NK-92 (cell line): ENCODE measurements around the gene MEF2D.

Experiments used
- DNase-seq: peaks from one replicate; lab custom pipeline; 2025; ENCODE audit not compliant: unreplicated experiment; lab: John Stamatoyannopoulos, UW

MEF2D gene

DNA sequence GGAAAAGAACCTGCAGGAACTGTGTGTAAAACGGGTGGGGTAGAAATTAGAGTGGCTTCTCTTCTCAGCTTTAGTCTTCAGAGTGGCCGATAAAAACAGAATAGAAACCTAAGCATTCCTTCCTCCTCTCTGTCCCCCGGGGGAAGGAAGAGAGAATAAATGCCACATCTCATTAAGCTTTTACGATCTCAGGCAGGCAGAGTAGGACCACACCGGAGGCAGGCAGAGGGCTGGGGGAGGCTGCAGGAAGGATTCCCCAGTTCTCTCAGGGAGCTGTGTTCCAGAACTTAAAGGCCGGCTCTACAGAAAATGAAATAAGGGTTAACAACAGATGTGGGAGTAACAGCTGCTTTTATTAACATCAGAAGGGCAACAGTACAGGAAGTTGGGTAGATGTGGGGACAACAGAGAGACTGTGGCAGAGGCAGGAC, 24.5 kb upstream of the MEF2D start:
- DNase-seq: no peak

DNA sequence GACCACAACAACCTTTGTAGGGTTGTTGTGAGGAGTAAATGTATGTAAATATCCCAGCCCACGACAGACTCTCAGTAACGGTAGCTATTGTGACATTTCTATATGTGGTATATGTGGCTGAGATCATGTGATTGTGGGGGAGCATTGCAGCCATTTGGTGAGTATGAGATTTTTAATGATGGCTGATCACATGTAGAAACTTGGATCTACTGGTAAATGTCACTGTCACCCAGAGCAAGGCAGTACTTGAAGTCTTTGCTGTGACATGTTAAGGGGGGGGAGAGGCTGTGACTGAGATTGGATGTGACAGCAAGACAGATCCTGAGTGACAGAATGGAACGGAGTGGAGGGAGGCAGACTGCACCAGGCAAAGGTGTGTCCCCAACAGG, 23.9 kb upstream of the MEF2D start:
- no peak for DNase-seq

DNA sequence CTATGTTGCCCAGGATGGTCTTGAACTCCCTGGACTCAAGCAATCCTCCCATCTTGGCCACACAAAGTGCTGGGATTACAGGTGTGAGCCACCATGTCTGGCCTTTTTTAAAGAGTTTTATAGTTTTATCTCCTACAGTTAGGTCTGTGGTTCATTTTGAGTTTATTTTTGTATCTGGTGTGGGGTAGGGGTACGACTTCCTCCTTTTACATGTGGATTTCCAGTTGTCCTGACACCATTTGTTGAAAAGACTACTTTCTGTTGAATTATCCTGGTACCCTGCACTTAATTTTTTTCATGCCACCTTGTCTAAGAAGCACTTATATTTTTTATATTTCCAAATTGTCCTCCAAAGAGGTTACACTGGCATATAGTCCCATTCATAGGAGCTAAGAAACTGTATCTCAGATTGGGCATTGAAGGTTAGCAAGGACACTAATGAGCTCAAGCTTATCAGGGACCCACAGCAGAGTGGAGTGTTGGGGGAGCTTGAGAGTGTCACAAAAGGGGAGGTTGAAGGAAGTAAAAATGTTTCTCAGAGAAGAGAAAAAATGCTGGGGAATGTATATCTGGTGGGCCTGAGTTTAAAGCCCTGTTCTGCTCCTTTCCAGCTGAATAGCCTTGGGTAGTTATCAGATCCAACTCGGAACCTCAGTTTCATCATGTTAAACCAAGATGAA, 23.4 kb upstream of the MEF2D start:
- DNase-seq: no peak

DNA sequence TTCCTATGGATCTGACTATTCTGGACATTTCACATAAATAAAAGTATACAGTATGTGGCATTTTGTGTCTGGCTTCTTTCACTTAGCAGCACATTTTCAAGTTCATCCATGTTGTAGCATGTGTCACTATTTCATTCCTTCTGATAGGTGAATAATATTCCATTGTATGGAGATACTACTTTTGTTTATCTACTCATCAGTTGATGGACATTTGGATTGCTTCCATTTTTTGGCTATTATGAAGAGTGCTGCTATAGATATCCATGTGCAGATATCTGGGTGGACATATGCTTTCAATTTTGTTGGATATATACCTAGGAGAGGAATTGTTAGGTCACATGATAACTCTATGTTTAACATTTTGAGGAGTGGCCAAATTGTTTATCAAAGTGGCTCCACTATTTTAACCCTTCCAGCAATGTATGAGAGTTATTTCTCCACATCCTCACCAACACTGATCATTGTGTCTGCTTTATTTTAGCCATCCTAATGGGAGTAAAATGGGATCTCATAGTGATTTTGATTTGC, 21.9 kb upstream of the MEF2D start:
- no peak for DNase-seq

DNA sequence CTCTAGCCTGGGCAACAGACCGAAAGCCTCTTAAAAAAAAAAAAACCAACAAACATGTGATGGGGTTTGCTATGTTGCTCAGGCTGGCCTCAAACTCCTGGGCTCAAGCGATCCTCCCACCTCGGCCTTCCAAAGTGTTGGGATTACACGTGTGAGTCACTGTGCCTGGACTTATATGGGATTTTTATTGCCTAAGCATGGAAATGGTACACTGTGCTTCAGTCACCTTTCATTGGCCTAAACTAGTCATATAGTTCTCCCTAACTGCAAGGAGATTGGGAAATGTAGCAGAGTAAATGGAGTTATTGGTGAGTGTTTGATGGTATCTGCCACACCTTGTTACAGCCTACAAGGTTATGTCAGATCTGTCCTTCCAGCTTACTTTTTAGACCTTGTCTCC, 17.2 kb upstream of the MEF2D start:
- DNase-seq: no peak

DNA sequence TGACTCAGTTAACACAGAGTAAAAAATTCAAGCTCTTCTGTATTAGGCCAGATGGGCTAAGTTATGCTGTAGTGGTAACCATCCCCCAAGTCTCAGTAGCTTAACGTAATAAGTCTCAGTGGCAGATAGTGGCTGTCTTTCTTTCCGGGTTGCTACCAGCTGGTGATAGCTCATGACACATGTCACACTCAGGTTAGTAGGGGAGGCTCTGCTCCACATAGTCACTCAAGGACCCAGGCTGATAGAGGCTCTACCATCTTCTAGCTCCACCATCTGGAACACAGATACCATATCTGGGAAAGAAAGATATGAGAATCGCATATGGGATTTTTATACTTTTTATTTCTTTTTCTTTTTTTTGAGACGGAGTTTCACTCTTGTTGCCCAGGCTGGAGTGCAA, 16.2 kb upstream of the MEF2D start:
- DNase-seq: no peak

DNA sequence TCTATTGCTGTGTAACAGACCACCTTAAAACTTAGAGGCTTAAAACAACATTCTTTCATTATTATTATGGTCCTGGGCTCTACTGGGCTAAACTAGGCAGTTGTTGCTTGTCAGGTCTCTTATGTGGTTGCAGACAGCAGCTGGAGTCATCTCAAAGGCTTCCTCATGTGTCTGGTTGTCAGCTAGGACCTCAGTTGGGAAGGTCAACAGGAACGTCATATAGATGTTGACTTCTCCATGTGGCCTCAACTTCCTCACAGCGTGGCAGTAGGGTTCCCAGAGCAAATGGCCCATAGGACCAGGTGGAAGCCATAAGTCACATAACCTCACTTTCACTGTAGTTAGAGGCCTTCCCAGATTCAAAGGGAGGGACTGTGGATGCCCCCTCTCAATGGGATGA, 15.4 kb upstream of the MEF2D start:
- DNase-seq: no peak

DNA sequence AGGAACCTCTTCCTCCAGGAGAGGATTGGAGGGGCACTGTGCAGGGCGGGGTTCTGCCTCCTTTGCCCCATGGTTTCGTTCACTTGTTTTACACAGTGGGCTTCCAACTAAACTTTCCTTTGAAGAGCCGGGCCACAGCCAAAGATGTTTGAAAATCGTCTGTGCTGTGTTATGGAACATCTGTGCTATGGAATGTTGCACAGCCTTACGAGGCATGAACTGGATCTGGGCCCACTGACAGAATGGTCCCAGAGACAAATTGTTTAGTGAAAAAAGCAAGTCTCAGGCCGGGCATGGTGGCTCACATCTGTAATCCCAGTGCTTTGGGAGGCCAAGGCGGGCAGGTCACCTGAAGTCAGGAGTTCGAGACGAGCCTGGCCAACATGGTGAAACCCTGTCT, 12.6 kb upstream of the MEF2D start:
- DNase-seq: no peak

DNA sequence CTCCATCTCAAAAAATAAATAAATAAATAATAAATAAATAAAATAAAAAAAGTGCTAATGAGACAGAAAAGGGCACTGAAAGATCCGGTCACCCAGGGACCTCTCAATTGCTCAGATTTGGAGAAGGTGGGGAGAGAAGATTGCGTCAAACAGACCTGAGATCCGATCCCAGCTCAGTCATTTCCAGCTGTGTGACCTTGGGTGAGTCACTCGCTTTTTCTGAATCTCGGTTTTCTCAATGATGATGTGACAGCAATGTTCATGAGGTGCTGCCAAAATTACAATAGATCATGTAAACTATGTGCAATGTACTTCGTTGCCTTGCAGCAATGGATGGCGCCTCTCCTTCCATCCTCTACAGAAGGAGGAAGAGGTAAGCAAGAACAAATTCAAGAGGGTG, 11.1 kb upstream of the MEF2D start:
- DNase-seq: no peak

DNA sequence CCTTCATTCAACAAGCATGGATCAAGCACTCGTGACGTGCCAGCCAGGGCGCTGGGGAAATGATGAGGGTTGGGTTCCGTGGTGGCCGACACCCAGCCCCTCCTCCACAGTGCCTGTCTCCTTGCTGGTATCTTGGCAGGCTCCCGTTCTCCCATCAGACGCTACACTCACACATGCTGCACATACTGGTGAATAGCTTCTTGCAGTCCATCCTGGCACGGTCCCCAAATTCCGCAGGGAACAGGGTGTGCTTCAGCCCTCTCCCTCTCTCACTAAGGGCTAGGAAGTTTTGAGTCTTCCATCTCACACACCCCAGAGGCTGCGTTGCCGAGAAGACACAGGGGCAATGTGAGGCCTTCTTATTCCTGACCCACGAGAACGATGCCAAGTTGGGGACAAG, 10.1 kb upstream of the MEF2D start:
- DNase-seq: no peak

DNA sequence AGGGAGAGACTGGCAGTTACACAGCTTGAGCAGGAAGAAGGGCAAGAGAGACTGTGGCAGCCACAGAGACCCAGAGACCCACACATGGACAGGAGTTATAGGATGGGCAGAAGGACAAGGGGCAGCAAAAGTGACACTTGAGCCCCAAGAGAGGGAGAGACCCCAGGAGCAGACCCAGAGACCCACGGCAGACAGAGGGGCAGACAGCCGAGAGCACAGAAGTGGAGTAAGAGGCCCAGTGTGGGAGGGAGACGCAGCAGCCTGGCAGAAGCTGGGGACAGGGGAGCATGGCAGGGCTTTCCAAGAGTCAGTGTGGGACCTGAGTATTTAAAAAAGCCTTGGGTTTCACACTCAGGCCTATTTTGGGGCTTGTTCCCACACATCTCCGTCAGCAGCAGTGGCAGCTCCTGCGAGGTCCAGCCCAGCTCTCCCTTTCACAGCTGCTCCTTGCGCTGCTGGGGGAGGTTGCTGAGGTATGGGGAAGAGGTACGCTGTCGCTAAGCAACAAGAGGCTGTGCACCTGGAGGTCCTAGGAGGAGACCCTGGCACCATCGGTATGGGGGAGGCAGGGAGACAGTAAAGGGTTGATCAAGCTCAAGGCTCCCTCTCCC, 9.0 kb upstream of the MEF2D start:
- no peak for DNase-seq

DNA sequence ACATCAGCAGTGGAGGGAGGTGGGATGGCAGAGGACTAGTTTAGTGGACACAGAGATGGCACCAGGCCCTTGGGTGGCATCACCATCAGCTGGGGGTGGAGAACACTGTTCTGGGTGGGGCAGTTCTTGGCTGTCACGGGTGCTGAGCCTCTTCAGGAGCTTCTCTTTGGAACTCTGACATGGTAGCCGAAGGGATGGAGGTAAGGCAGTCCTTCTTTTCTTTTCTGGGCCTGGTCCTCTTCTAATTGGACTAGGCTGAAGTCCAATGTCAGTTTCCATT, 8.3 kb upstream of the MEF2D start:
- no peak for DNase-seq

DNA sequence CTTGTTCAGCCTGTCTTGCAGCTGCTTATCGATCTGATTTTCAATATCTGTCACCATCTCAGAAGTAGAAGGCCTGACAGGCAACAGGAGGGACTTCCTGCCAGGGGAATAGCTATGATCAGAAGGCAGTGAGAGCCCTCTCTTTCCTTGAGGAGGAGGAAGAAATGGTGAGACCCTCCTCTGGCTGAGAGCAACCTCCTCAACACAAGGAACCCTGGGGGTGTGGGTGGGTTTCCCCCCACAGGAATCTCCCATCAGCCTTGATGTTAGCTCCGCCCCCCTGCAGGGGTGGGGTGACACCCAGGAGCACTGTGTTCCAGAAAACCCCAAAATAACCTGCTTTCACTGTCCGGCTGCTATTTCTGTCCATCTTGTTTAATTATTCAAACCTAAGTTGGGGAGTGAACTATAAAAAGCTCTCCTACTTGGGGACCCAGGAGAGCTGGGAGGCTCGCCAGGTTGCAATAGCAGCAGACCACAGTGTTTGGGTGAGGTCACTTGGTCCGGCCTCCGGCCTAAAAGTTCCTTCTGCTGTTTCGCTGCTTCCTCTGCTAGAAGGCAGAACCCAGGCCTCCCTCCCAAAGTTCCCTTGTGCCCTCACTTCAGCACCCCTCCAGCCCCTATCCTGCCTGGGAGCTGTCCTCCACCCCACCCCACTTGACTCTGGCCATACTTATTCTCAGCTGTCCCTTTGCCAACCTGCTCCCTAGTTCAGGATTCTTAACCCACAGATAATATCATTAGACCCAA, 7.8 kb upstream of the MEF2D start:
- DNase-seq: no peak

DNA sequence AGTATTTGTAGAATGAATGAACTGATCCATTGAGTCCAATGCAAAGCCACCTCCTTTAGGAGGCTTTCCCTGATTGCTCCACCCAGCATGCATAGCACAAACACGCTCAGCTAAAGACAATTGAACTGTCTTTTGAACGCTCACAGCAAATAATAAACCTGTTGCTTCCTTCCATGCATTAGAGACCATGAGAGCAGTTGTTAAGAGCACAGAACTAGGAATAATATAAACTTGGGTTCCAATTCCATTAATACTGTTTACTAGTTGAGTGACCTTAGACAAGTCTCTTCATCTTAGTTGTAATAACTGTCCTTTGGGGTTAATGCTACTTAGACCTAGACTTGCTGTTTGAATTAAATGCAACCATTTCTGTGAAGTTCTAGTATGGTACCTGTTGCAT, 5.9 kb upstream of the MEF2D start:
- no peak for DNase-seq

DNA sequence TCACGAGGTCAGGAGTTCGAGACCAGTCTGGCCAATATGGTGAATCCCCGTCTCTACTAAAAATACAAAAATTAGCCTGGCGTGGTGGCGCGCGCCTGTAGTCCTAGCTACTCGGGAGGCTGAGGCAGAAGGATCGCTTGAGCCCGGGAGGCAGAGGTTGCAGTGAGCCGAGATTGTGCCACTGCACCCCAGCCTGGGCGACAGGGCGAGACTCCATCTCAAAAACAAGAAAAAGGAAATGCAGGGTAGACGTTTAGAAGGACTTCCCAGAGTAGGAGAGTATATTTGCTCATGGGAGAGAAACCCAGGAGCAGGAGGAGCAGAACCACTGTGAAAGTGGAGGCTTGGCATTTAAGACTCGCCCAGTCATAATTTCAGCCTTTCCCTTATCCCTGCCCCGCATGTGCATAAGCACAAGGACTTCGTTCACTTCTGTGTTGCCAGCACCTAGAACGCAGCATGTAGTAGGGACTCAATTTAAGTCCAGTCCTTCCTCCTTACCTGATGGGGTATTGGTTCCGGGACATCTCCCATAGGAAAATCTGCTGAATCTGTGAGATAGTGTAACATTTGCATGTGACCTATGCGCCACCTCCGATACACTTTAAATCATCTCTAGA, 5.2 kb upstream of the MEF2D start:
- DNase-seq: no peak

DNA sequence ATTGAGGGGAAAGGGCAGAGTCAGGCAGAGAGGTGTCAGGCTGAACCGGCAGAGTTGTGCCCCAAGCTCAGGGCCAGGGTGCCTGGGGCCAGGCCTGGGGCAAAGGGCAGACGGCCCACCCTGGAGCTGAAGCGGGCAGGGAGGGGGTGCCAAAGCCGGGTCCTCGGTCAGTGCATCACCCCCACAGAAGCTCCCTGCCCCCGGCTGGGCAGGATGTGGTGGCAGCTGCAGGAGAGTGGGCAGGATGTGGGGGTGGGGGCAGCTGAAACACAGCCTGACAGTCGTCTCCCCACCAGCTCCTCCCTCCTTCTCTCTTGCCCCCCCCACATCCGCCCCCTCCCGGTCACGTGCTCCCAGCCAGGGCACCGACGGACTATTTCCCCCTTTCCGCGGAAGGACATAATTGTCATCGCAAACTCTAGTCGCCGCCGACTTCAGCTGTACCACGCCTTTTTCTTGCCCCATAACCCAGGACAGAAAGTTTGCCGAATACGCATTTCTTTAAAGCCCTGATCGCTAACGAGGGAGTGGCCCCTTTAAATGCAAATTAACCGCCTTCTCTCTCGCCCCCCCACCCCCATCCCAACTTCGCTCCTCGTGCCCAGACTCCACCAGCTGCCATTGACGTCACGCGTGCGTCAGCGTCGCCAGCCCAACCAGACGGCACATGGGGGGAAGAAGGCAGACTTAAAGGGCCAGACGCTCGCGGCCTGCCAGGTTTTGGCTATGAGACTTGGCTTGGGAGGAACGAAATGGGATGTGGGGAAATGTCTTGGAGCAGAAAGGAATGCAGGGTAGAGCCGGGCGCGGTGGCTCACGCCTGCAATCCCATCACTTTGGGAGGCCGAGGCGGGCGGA, 4.5 kb upstream of the MEF2D start:
- DNase-seq: peak; percentile 93

DNA sequence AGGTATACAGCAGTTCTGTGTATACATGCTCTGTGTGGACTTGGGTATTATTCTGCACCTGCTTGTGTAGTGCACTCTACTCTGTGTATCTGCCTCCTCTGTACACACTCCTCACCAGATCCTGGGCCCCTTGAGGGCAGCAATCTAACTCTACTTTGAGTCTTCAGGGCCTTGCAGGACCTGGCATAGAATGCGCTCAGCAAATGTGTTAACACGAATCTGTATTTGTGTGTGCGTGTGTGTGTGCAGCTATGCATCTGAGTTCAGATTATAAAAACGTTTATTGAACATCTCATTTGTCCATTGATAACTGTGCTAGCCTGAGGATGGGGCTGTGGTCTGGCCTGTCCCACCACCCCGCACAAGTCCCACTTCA, 3.9 kb upstream of the MEF2D start:
- DNase-seq: no peak

DNA sequence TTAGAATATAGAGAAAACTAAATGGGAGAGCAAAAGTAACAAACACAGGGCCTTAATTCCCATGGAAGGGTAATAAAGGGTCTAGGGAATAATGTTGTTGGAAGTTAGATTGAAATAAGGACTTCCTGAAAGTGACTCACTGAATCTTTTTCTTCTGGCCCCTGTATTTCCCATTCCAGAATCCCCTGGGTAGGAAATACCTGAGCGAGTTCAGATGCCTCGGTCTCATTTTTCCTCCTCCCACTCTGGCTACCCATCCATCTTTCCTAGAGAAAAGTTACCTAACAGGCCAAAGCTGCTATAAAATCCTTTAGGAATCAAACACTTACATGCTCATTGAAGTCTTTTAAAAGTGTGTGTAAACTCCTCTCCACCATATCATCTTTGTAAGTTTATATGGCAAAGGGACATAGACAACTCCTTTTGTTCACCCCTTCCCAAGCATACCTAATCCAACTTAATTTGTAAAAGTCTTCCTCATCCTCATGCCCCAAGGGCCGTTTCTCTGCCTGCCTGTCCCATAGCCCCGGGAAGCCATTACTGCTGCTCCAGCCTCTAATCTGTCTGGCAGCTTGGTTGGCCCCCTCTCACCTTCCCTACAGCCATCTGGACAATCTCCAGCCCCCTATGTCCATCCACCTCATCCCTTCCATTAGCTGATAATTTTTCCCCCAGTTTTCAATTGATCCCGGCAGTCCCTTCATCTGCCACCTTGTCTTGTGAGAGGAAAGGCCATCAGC, 3.3 kb upstream of the MEF2D start:
- DNase-seq: no peak

DNA sequence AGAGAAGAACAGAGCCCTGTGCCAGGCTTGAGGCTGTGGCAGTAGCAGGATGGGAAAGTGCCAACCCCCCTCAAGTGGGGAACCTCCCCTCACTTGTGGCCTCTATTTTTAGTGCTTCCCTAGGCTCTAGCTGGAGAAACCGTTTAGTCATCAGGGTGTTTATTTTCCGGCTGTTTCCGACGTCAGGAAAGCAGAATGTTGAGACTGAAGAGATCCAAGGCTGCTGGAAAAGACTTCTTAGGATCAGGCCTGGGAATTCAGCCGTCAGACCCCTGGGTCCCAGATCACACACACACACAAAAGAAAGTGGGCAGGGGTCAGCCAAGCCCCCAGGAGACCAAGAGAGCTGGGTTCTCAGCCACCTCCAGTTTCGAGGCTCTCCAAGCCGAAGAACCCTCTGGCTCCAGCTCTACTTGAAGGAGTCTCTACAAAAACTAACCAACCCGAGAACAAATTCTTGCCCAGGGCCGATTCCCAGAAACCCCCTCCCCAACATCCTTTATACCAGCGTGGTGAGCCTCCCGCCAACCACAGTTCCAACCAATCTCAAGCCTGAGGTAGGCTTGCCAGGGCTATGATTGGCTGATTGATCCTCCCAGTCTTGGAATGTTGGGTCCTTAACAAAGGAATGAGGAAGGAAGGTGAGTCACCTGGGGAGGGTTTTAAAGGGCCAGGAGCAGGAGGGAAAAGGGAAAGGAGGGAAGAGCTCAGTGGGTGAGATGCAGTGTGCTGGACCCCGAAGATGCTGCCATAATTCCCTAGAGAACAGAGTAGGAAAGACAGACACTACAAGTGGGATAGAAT, 2.5 kb upstream of the MEF2D start:
- DNase-seq: no peak
